SU-DHL-6 (cell line): ENCODE measurements around the gene CABS1.

Experiments
- H2AFZ ChIP-seq: fragments of 200-600 bp; sonication (generic); 2 replicates; pipeline ENCODE4 v1.6.1; 2014; ENCODE audit warnings: low read depth, mild to moderate bottlenecking, moderate library complexity, mixed read lengths, antibody characterized with exemption, low read length; ENCODE audit not compliant: severe bottlenecking
- H3F3A ChIP-seq: fragments of 200-600 bp; shearing (Covaris generic); 2 replicates; pipeline ENCODE4 v1.6.0; 2016; ENCODE audit warnings: antibody characterized with exemption, mild to moderate bottlenecking; ENCODE audit not compliant: insufficient read depth
- H3K27ac ChIP-seq: fragments of 200-600 bp; sonication (generic); 2 replicates; pipeline ENCODE4 v1.5.1; 2016; ENCODE audit warnings: low read depth, mild to moderate bottlenecking, low read length, moderate library complexity, mixed read lengths
- H3K27me3 ChIP-seq: fragments of 200-600 bp; sonication (generic), shearing (Covaris generic); 2 replicates; pipeline ENCODE4 v1.6.0; 2014; ENCODE audit warnings: mild to moderate bottlenecking, low read length
- H3K36me3 ChIP-seq: fragments of 200-600 bp; sonication (generic); 2 replicates; pipeline ENCODE4 v1.6.1; 2014; ENCODE audit warnings: mild to moderate bottlenecking, low read length, mixed read lengths
- H3K4me2 ChIP-seq: fragments of 300-600, 200-600 bp; shearing (Covaris generic), sonication (generic); 2 replicates; pipeline ENCODE4 v1.6.0; 2014; ENCODE audit warnings: low read length, low read depth, mild to moderate bottlenecking; ENCODE audit not compliant: poor library complexity, severe bottlenecking
- H3K4me3 ChIP-seq: fragments of 200-600 bp; sonication (generic); 2 replicates; pipeline ENCODE4 v1.5.1; 2014; ENCODE audit warnings: antibody characterized with exemption, low read length, mild to moderate bottlenecking, mixed read lengths; ENCODE audit not compliant: insufficient read depth, poor library complexity, severe bottlenecking
- H3K79me2 ChIP-seq: fragments of 200-600 bp; sonication (generic); 2 replicates; pipeline ENCODE4 v1.6.1; 2014; ENCODE audit warnings: mild to moderate bottlenecking, low read length, moderate library complexity; ENCODE audit not compliant: insufficient read depth
- H3K9ac ChIP-seq: fragments of 200-600 bp; sonication (generic); 2 replicates; pipeline ENCODE4 v1.7.0; 2014; ENCODE audit warnings: mild to moderate bottlenecking, low read length
- H3K9me2 ChIP-seq: fragments of 200-600 bp; sonication (generic); replicated peaks from 2 replicates; pipeline ENCODE4 v1.6.1; 2014; ENCODE audit warnings: low read length; ENCODE audit not compliant: insufficient read depth
- H3K9me3 ChIP-seq: fragments of 200-600 bp; sonication (generic); 2 replicates; pipeline ENCODE4 v1.6.1; 2014; ENCODE audit warnings: low read length, mixed read lengths; ENCODE audit not compliant: insufficient read depth
- H4K20me1 ChIP-seq: fragments of 200-600 bp; sonication (generic); 2 replicates; pipeline ENCODE4 v1.6.1; 2014; ENCODE audit warnings: low read depth, mild to moderate bottlenecking, antibody characterized with exemption, low read length, moderate library complexity, mixed read lengths
- CTCF ChIP-seq: fragments of 200-600 bp; sonication (generic); IDR thresholded peaks from one replicate; pipeline ENCODE4 v1.5.1; 2017; ENCODE audit warnings: antibody characterized with exemption, mild to moderate bottlenecking, low read length, moderate library complexity; ENCODE audit not compliant: insufficient read depth, poor library complexity, severe bottlenecking
- EZH2phosphoT487 ChIP-seq: fragments of 200-600 bp; sonication (generic), shearing (Covaris generic); conservative IDR thresholded peaks from 2 replicates; pipeline ENCODE4 v1.6.1; 2018; ENCODE audit warnings: mild to moderate bottlenecking, antibody characterized with exemption, low read length, moderate library complexity, mixed read lengths

The CABS1 gene

GRCh38 chr4:70298051-70298450 is 36.7 kb upstream of the CABS1 start:
- H3K36me3 ChIP-seq = no peaks in the 10 kb centered on the region
- H3K4me2 ChIP-seq = peak overlapping the region; percentile 13
- no peaks in the 10 kb centered on the region for H3K9me3 ChIP-seq
- H3F3A ChIP-seq = no peaks in the 10 kb centered on the region
- no peaks in the 10 kb centered on the region for H3K9me2 ChIP-seq
- TF ChIP-seq CTCF (no peak), EZH2phosphoT487 (no peak)
- no peak overlapping the region for H3K9ac ChIP-seq
- no peaks in the 10 kb centered on the region for H4K20me1 ChIP-seq
- no peak overlapping the region for H3K4me3 ChIP-seq
- H2AFZ ChIP-seq = no peak overlapping the region
- no peaks in the 10 kb centered on the region for H3K27me3 ChIP-seq
- no peak overlapping the region for H3K27ac ChIP-seq
- no peaks in the 10 kb centered on the region for H3K79me2 ChIP-seq

GRCh38 chr4:70299643-70300042 is 35.1 kb upstream of the CABS1 start:
- no peak for TF ChIP-seq EZH2phosphoT487
- TF ChIP-seq CTCF = no peak
- Histone ChIP-seq H3K9me2 (no peaks in the 10 kb centered on the region), H3K36me3 (no peaks in the 10 kb centered on the region), H3K4me3 (no peak overlapping the region), H4K20me1 (no peaks in the 10 kb centered on the region), H3K27ac (no peak overlapping the region), H3K4me2 (no peak overlapping the region), H3K79me2 (no peaks in the 10 kb centered on the region), H3K9me3 (no peaks in the 10 kb centered on the region), H3K27me3 (no peaks in the 10 kb centered on the region), H2AFZ (no peak overlapping the region), H3F3A (no peaks in the 10 kb centered on the region), H3K9ac (no peak overlapping the region)

GRCh38 chr4:70300215-70300614 is 34.6 kb upstream of the CABS1 start:
- no peaks in the 10 kb centered on the region for H3K27me3 ChIP-seq
- H3K9me2 ChIP-seq = no peaks in the 10 kb centered on the region
- H3K36me3 ChIP-seq = no peaks in the 10 kb centered on the region
- no peak overlapping the region for H3K4me2 ChIP-seq
- H3K9ac ChIP-seq = no peak overlapping the region
- TF ChIP-seq CTCF = no peak
- TF ChIP-seq EZH2phosphoT487 = no peak
- no peak overlapping the region for H3K4me3 ChIP-seq
- H2AFZ ChIP-seq = no peak overlapping the region
- H4K20me1 ChIP-seq = no peaks in the 10 kb centered on the region
- no peaks in the 10 kb centered on the region for H3K9me3 ChIP-seq
- no peaks in the 10 kb centered on the region for H3K79me2 ChIP-seq
- no peaks in the 10 kb centered on the region for H3F3A ChIP-seq
- no peak overlapping the region for H3K27ac ChIP-seq
